HK-2 (cell line): Measurements from ENCODE around the gene DPEP2.
"Not testable (repeated sequence)": the region's sequence is repeated elsewhere in the genome, so short reads cannot be mapped to it uniquely, and the experiment has no call there.

Source experiments
- DNase-seq: peaks from one replicate; pipeline ENCODE4 v3.0.0-alpha.2; 2018; ENCODE audit not compliant: unreplicated experiment

DPEP2 gene

DNA sequence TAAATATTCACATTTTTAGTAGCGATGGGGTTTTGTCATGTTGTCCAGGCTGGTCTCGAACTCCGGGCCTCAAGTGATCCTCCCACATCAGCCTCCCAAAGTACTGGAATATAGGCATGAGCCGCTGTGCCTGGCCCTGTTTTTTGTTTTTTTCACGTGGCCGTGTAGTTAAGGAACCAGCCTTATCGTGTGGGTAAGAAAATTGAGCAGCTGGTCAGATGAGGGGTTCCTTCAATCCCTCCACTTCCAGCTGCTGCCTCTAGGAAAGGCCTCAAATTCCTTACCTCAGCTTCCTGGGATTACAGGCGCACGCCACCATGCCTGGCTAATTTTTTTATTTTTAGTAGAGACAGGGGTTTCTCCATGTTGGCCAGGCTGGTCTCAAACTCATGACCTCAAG is 5.9 kb upstream of the DPEP2 start:
- no peak for DNase-seq

GRCh38 chr16:68003031-68003430 is 3.7 kb upstream of the DPEP2 start:
- no peak for DNase-seq

DNA sequence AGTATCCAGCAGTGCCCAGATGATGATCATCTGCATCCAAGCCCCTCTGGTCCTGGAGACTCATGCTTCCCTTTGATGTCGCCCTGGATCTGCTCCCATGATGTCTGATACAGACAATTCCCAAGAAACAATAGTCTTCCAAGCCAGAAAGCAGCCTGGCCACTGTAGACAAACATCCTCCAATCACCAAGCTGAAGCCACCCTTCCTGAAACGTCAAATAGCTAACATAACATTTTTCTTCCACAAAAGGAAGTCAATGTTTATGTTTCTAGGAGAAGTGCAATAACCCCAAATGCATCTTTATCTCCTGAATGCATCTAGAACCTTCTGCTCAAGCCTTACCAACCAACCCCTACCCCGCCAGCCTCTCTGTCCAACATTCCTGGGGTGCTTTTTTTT is 1.2 kb upstream of the DPEP2 start:
- DNase-seq = no peak

DNA sequence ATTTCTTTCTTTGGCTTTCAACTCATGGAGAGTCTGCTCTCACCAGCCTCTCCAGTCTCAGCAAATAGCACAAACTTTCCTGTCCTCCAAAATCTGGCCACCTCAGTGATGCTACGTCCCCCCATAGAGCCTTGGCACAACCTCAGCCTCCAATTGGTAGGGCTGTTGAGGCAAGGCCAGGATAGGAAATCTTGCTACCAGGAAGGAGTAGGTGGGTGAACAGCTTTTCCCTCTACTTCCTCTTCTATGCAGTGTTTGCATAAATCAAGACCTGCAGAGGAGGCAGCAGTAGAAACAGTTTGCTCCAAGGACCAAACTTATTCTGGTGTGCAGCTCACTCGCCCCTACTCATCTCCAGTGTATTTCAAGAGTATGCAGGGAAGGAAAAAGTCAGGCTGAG is 701 bp upstream of the DPEP2 start:
- no peak for DNase-seq

GRCh38 chr16:67998231-67998778 is 979 bp downstream of the DPEP2 start:
- DNase-seq = not testable (repeated sequence)

DNA sequence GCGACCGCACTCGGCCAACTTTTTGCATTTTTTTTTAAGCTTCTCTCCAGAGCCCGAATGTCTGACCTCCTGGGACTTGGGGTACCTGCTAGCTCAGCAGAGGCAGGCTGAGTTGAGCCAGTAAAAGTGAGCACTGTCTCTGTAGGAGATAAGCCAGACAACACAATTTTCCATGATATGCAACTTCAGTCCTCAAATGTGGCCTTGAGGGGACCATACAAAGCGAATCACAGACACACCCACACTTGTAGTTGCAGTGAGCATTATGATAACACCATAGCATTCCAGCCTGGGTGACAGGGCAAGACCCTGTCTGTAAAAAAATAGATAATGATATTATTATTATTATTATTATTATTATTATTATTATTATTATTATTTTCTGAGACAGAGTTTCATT is 2.6 kb downstream of the DPEP2 start:
- DNase-seq = no peak

DNA sequence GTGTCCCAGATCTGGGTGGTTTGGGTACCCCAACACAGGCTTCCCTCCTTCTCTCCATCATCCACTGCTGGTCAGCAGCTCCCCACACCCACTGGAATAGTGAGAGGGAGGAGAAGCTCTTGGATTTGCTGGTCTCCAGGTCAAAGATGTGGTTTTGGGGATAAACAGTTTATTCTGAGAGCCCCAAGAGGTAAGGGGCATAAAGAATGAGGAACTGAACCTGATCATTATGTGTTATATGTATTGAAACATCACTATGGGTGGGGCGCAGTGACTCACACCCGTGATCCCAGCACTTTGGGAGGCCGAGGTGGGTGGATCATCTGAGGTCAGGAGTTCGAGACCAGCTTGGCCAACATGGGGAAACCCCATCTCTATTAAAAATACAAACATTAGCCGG is 3.9 kb downstream of the DPEP2 start:
- DNase-seq = no peak

DNA sequence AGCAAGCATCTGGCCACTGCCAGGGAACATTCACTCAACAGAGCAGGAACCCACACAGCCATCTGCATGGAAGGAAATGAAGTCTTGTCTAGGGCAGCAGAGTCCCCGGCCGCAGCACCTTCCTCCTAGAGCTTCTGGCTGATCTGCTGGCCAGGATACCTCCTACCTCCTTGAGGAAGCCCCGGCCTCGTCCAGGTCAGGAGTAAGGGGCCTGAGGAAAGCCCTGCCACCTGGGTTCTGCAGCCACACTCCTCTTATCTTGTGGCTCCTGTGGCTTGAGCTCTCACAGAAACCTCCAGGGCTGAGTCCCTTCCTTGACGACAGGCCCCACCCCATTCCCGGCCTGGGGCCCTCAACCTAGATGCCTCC is 5.3 kb downstream of the DPEP2 start:
- DNase-seq = not testable (repeated sequence)

GRCh38 chr16:67993207-67994039 is 5.9 kb downstream of the DPEP2 start:
- DNase-seq = peak; percentile 81

GRCh38 chr16:67992661-67993206 is 6.5 kb downstream of the DPEP2 start:
- DNase-seq = no peak

- no peak for DNase-seq
Observed at GRCh38 chr16:67990018-67990386, 9.3 kb downstream of the DPEP2 start.

GRCh38 chr16:67989322-67990017 is 9.8 kb downstream of the DPEP2 start:
- no peak for DNase-seq

DNA sequence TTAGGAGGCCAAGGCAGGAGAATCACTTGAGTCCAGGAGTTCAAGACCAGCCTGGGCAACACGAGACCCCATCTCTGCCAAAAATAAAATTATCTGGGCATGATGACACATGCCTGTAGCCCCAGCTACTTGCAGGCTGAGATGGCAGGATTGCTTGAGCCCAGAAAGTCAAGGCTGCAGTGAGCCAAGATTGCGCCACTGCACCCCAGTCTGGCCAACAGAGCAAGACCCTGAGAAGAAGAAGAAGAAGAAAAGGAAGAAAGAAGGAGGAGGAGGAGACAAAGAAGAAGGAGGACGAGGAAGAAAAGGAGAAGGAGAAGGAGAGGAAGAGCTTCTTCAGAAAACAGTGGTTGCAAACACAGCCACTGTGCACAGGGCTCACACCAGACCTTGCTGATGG is 10.6 kb downstream of the DPEP2 start:
- no peak for DNase-seq

DNA sequence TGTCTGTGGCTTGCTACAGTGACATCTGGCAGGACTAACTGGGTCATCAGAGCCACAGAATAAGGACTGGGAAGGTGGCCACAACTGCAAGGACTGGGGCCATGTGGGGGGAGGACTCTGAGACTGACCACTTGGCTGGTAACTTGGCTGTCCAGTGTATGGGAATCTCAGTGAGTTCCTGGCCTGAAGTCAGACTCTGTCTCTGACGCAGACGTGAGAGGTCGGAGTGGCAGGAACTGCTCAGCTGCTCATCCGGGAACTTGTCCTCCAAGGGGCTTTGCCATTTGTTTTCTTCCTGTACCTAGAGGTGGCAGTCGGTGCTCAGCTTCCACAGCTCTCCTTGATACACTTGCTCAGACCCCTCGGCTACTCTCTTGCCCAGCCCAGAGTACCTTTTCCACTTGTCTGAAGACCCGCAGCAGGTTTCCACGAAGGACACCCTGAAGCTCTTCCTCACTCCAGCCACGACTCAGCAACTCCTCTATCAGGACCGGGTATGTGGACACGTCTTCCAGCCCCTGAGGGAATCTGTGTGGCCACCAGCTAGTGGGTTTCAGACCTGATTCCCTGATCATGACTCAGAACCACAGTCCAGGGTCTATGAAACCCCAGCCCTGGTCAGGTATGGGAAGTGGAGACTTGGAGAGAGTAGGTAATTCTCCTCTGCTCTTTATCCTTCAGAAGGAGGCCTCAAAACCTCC is 11.7 kb downstream of the DPEP2 start:
- DNase-seq = no peak

- no peak for DNase-seq
Observed at GRCh38 chr16:67986949-67987348, 12.3 kb downstream of the DPEP2 start.

GRCh38 chr16:67982011-67982696 is 17.1 kb downstream of the DPEP2 start:
- no peak for DNase-seq

GRCh38 chr16:67979955-67980678 is 19.2 kb downstream of the DPEP2 start, which contains the start of gene DPEP3:
Gene DPEP3 (minus strand): TSS chr16:67980499. CDS start chr16:67980380, 119 bp downstream.
- no peak for DNase-seq

- no peak for DNase-seq
Observed at GRCh38 chr16:67977469-67978227, 21.6 kb downstream of the DPEP2 start.

DNA sequence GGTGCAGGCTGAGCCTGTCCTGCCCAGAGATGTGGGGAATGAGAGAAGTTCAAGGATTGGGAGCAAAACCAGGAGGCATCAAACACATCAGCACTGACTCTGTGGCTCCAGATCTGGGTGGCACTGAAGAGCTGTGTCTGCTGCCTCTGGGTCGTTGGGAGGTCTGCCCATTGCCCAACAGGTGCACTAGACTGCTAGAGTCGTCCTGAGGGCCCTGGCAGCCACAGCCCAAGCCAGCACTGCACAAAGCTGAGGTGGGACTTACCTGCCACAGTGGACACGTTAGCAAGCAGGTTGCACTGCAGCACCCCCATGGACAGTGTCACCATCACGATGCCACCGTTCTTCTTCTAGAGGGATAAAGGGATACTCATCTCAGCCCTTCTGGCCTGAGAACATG is 22.3 kb downstream of the DPEP2 start:
- no peak for DNase-seq

- DNase-seq = no peak
Observed at GRCh38 chr16:67976205-67976604, 23.1 kb downstream of the DPEP2 start.
